HG03135 (cell line): ENCODE data around the gene CDK11B.
"Not testable (repeated sequence)": the region's sequence is repeated elsewhere in the genome, so short reads cannot be mapped to it uniquely, and the experiment has no call there.

Experiments
- ATAC-seq: cut with Tn5 transposase; IDR thresholded peaks from one replicate; pipeline ENCODE4 v1.9.1; 2021; ENCODE audit warnings: mild to moderate bottlenecking, moderate library complexity; ENCODE audit not compliant: unreplicated experiment

CDK11B gene

GRCh38 chr1:1600861-1601563, 57.8 kb downstream of the CDK11B start:
- ATAC-seq: no peak

DNA sequence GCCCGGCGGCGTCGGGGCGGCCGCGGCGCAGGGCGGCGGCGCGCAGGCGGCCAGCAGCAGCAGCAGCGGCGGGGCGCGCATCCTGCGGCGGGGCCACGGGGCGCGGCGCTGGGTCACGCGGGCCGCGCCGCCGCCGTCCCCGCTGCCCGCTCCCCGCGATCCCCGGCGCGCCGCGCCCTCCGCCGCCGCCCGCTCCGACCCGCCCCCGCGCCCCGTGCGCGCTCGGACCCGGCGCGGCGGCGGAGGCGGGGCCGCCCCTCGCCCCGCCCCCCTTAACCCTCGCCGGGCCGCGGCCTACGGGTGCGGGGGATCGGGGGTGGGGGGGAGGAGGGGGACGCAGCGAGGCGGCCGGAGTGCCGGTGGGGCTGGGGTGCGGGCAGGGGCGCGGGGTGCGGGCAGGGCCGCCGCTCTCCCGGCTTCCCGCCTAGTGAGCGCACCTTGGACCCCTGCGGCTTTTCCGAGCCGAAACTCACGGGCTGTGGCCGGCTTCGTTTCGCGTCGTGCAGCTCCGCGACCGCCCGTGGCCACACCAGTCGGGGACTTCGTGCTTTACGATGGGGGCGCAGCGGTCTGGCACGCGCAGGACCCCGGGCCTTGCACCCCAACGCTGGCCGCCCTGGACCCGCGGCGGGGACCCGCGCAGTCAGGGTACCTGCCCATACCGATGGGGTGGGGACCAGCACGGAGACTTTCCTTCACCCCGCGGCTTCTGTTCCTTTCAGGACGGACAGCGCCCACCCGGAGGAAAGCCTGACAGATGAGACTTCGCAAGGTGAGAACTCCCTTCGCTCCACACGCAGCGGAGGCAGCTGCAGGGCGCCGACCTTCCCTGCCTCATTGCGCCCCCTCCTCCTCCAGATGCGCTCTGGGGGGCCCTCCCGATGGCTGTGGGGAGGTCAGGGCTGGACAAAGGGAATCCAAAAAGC, 58.6 kb downstream of the CDK11B start, which contains the start of gene FNDC10:
TSS of gene FNDC10 (minus strand) at position 201 of the 926 bp plus-strand sequence. CDS start at position 81, 120 bp downstream.
- no peak for ATAC-seq

DNA sequence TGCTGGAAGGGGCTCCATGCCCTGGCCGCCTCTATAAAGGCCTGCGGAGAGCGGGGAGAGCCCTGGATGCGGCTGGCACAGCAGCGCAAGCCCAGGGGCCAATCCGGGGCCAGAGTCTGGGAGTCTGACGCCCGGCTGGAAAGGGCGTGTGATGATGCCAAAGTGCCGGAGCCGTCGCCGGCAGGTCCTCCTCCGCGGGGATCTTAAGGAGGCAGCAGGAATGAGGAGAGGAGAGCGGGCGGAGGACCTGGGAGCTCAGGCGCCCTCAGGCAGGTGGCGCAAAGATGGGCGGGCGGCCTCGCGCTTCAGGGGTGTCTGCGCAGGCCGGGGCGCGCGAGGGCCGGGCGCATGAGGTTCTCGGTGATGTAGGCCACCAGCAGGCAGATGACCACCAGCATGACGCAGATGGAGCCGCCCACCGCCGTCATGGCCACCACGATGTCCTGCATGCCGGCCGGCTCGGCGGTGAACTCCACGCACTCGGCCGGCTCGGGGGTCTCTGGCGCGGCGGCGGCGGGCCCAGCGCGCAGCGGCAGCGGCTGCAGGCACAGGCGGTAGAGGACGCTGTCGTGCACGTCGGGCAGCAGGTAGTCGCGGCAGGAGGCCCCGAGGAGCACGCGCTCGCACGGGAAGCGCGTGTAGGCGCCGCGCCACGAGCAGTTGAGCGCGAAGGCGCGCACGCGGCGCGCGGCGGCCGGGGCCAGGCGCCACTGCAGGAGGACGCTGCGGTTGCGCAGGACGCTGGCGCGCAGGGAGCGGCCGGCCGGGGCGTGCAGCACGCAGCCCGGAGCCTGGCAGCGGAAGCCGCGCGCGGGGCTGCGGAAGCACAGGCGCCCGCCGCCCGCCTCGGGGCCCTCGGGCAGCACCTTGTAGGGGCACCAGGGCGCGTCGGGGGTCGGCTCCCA, 59.5 kb downstream of the CDK11B start:
- no peak for ATAC-seq

DNA sequence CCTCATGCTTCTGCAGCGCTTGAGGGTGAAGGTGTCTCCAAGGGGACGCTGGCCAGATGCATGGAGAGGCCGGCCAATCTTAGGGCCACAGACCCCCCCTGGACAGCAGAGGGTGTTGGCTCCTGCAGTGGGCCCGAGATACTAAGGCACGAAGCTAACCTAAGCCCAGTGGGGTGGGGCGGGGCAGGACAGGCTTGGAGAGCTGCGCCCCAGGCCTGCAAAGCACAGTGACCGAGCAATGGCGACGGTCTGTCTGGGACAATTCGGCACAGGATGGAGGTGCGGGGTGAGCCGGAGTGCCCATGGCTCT, 60.1 kb downstream of the CDK11B start:
- no peak for ATAC-seq

GRCh38 chr1:1598051-1598719, 60.6 kb downstream of the CDK11B start:
- no peak for ATAC-seq

- ATAC-seq: no peak
These were observed 61.4 kb downstream of the CDK11B start for GRCh38 chr1:1597275-1597930.

GRCh38 chr1:1596493-1597274, 62.1 kb downstream of the CDK11B start:
- ATAC-seq: no peak

DNA sequence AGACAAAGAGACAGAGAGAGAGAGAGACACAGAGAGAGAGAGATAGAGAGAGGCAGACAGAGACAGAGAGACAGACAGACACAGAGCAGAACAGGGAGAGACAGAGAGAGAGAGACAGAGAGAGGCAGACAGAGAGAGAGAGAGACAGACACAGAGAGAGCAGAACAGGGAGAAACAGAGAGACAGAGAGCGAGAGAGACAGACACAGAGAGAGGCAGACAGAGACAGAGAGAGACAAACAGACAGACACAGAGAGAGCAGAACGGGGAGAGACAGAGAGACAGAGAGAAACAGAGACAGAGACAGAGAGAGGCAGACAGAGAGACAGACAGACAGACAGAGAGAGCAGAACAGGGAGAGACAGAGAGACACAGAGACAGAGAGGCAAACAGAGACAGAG, 63.5 kb downstream of the CDK11B start:
- not testable (repeated sequence) for ATAC-seq

DNA sequence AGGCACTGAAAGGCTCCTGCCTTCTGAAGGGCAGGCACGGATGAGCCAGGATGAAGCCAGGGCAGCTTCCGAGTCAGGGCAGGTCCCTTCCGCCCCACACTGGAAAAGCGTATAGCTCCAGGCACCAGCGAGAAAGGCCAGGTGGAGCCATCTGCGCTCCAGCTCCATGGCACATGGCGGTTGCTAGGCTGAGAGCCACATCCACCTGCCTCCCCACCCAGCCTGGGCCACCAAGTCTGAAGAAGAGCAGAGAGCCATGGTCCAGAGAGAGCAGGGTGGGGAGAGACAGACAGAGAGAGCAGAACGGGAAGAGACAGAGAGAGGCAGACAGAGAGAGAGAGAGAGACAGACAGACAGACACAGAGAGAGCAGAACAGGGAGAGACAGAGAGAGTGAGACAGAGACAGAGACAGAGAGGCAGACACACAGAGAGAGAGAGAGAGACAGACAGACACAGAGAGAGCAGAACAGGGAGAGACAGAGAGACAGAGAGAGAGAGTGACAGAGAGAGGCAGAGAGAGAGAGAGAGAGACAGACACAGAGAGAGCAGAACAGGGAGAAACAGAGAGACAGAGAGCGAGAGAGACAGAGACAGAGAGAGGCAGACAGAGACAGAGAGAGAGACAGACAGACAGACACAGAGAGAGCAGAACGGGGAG, 64.1 kb downstream of the CDK11B start:
- no peak for ATAC-seq

DNA sequence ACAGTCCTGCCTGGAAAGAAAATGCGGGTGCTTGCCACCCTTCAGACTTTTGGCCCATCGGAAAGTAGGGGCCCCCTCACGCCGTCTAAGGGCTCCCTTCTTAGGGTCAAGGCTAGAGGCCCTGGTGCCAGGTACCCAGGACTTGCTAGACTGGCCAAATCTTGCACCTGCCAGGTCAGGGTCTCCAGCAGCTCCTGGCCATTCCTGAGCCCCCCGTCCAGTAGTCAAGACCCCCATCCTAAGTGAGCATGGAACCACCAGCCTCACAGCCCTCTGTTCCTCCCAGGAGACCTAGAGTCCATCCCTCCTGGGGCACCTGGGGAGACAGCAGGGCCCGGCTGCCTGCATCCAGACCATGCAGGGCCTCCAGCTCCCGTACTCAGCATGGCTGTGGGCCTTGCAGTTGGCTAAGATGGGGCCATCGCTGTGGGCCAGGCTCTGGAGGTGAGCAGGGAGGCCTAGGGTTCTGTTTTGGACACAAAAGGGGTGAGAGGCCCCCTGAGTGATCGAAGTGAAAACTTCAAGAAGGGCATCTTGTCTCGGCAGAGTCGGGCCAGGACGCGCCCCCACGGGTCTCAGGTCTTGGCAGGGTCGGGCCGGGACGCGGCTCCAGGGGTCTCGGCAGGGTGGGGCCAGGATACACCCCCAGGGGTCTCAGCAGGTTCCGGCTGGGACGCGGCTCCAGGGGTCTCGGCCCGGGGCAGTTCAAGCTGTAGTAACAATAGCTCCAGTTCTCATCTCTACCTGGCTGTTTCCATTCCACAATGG, 64.8 kb downstream of the CDK11B start:
- ATAC-seq: no peak

DNA sequence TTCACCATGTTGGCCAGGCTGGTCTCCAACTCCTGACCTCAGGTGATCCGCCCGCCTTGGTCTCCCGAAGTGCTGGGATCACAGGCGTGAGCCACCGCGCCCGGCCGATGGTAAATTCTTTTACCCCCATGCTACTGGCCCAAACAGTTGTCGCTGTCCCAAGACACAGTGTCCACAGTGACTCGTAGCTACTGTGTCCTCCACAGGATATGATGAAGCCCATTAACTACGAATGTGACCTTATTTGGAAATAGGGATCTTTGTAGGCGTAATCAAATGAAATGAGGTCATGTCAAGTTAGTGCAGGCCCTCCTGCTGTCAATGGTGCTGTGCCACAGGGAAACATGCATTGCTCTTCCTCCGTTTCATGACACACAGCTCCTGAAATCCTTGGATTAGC, 67.4 kb downstream of the CDK11B start:
- ATAC-seq: no peak
